Coronary artery (tissue), 2 donors: ENCODE data around the gene OR11H12.
"Not testable (repeated sequence)": the region's sequence is repeated elsewhere in the genome, so short reads cannot be mapped to it uniquely, and the experiment has no call there.

ENCODE experiments used
- DNase-seq: peaks from one replicate; pipeline ENCODE4 v3.0.0-alpha.2; 2017; ENCODE audit warnings: low spot score
- H3K27ac ChIP-seq, 2 donors: fragments of 200-600 bp; sonication (generic); one replicate each; pipeline ENCODE4 v1.5.1; 2016 to 2019
- H3K4me3 ChIP-seq: fragments of 200-600 bp; sonication (generic); 2 replicates; pipeline ENCODE4 v1.5.1; 2016; ENCODE audit warnings: mild to moderate bottlenecking, moderate library complexity

Gene OR11H12

GRCh38 chr14:18600817-18601216 lies at the start of gene OR11H12:
TSS of gene OR11H12 (plus strand) at chr14:18601117. CDS start at chr14:18601117, 0 bp downstream.
- H3K4me3 ChIP-seq, H3K27ac ChIP-seq, DNase-seq: not testable (repeated sequence)

- H3K27ac ChIP-seq, DNase-seq, H3K4me3 ChIP-seq: not testable (repeated sequence)
These were observed 18.0 kb upstream of the OR11H12 start for GRCh38 chr14:18582908-18583307.

DNA sequence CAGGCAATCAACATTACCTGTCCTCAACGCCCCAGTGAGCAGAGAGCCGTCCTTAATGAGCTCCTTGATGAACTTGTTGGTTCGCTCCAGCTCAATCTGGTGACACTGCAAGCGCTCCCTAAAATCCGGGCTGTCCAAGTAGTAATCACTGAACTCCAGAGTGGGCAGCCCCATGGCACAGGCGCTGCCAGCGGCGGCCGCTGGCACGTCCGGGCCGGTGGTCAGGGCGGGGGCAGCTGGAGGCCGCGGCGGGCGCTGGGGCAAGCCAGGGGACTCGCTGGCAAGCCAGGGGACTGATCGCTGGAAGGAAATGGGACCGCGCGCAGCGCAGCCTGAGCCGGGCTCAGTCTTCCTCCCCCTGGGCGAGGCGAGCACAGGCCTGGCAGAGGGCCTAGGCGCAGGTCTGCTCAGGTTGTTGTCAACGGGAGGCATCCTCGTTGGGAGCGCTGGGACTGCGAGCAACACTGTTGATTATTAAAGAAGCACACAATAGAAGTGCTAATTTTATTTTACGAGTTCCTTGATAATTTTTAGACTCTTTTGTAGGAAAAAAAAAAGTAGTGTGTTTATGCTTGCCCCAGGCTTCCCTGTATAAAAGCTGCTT lies 25.8 kb downstream of the OR11H12 start:
- DNase-seq, H3K27ac ChIP-seq, H3K4me3 ChIP-seq: not testable (repeated sequence)

DNA sequence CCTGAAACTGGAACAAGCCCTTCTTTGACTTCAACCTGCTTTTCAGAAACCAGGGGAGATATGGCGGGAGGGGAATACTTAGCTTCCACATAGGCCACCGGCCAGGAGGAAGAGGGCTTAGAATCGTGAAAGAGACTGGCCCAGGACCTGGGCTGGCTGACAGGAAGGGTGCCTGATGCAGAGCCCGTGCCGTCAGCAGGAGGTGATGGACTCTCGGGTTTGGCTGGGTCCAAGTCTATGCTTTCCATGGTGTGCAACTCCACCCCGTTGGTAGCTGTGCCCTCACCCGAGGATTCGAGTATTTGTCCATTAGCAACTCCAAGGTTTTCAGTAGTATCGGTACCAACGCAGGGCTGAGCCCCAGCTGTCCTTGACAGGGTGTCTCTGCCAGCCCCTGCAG lies 35.1 kb downstream of the OR11H12 start:
- DNase-seq, H3K27ac ChIP-seq, H3K4me3 ChIP-seq: not testable (repeated sequence)

DNA sequence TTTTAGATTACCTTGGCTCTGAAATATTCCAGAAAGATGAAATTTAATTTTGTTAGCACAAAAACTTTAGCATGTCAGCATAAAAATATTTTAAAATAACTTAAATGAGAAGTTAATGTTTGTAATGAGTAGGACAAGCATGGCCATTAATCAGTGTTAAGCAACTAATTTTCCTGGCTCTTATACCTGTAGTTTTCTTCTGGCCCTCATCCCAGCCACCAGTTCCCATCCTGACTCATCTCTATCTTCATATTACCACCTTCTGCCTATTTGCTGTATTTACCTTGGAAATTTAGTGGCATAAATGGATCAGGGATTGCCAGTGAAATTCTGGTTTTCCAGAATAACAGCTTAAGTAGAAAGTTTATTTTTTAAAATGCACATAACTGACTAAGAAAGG lies 37.1 kb downstream of the OR11H12 start:
- DNase-seq, H3K27ac ChIP-seq, H3K4me3 ChIP-seq: not testable (repeated sequence)

GRCh38 chr14:18638785-18639184 lies 37.9 kb downstream of the OR11H12 start:
- DNase-seq, H3K27ac ChIP-seq, H3K4me3 ChIP-seq: not testable (repeated sequence)

DNA sequence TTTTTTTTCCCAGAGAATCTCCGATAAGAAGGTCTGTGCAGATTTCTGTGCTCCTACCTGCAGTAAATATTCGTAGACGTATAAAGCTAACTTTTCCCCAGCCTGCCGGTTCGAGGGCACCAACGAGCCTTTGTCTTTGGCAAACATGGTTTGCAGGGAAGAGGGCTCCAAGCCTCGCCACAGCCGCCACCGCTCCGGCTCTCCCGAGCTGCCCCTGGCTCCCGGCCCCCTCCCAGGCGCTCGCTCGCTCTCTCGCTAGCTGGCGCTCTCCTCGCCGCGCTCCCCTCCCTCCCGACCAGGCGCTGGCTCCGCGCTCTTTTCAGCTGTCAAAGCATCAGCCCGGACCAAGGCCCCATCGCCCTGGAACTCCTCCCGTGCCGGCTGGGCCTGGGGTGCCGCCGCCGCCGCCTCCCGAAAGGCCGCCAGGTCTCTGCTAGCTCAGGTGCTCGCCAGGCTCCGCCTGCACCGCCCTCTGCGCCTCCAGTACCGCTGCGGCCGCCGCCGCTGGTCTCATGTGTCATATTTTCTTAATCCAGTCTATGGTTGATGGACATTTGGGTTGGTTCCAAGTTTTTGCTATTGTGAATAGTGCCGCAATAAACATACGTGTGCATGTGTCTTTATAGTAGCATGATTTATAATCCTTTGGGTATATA lies 45.3 kb downstream of the OR11H12 start:
- H3K27ac ChIP-seq, DNase-seq, H3K4me3 ChIP-seq: not testable (repeated sequence)
